ENCODE measurements around the gene GPN3. TPM values are rescaled to one million over a fixed set of nuclear protein-coding genes. Genes with fewer than 3 reads are reported as not detected.

GPN3 gene
- total and polyA plus RNA-seq, 2 of the 13 experiments (the other 11 are each of a cell fraction or from before 2014, with no cell fraction given), result 28.7 to 29.5 TPM

DNA sequence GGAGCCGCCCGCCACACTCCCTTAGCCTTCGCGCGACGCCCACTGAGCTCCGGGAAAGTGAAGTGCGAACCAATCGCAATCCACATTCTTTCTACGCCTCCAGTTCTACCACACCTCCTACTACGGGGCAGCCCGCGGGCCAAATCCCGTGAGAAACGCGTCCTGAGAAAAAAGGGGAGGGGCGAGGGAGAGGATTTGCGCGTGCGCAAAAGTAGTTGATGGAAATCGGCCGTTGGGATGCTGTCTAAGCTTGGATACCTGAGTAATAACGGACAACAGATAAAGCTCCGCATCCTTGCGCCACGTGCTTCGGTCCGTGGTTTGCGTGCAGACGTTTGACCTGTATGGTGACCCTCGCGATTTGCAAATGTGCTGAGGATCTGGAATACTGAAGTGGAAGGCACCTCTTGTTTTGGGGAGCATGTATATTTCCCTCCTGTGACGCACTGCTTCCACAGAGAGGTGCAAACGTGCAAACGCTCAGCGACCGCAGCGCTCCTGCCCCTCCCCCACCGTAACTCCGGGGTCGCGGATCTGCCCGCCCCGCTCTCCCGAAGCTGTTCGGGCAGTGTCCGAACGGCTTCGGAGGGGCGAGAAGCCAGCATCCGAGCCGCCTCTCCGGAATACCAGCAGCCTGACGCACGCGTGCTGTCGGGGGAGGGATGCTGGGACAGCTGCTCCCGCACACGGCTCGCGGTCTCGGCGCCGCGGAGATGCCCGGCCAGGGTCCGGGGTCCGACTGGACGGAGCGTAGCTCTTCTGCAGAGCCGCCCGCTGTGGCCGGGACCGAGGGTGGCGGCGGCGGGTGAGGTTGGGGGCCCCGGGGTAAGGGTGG lies at the start of gene GPN3, which contains the start of gene FAM216A (continued):
- TF ChIP-seq ZNF772 (CRISPR knock-in tag; IDR thresholded peaks at IDR 0.05) (0 out of 2 replicates have a peak, but pooled peaks have one; percentile 61), NFIB (CRISPR knock-in tag; IDR thresholded peaks at IDR 0.05; ENCODE audit: borderline replicate concordance) (no peak), ZNF567 (CRISPR knock-in tag; IDR thresholded peaks at IDR 0.05; ENCODE audit: borderline replicate concordance) (0 out of 2 replicates have a peak, but pooled peaks have one; percentile 15), GABPB1 (CRISPR knock-in tag; IDR thresholded peaks at IDR 0.05) (peak; percentile 65), ZNF331 (CRISPR knock-in tag; IDR thresholded peaks at IDR 0.05) (peak; percentile 71), ZNF788 (CRISPR knock-in tag; IDR thresholded peaks at IDR 0.05; ENCODE audit: borderline replicate concordance) (peak; percentile 9; the same call in 1 of the 2 replicates), ZNF501 (CRISPR knock-in tag; IDR thresholded peaks at IDR 0.05) (peak; percentile 85), ZEB1 (IDR thresholded peaks at IDR 0.05; ENCODE audit: insufficient replicate concordance, low read depth) (peak; percentile 24), POLR2AphosphoS5 (IDR thresholded peaks at IDR 0.05; ENCODE audit: low read depth, low read length) (peak; percentile 83), ZFX (CRISPR knock-in tag; IDR thresholded peaks at IDR 0.05; ENCODE audit: low read depth) (no peak), JUND (CRISPR knock-in tag; IDR thresholded peaks at IDR 0.05) (0 out of 2 replicates have a peak, but pooled peaks have one; percentile 20), ZNF446 (CRISPR knock-in tag; IDR thresholded peaks at IDR 0.05) (peak; percentile 58; the same call in 1 of the 2 replicates), ELF4 (CRISPR knock-in tag; IDR thresholded peaks at IDR 0.05; ENCODE audit: borderline replicate concordance) (peak; percentile 78; the same call in 1 of the 2 replicates), ZNF124 (CRISPR knock-in tag; IDR thresholded peaks at IDR 0.05) (no peak), HES4 (CRISPR knock-in tag; IDR thresholded peaks at IDR 0.05; ENCODE audit: borderline replicate concordance) (peak; percentile 39; the same call in 1 of the 2 replicates), ZNF230 (CRISPR knock-in tag; IDR thresholded peaks at IDR 0.05) (no peak), KMT2A (CRISPR knock-in tag; IDR thresholded peaks at IDR 0.05) (peak; percentile 77), SAP130 (CRISPR knock-in tag; IDR thresholded peaks at IDR 0.05; ENCODE audit: low read depth) (peak; percentile 94), TAF1 (CRISPR knock-in tag; IDR thresholded peaks at IDR 0.05) (peak; percentile 75)
- TF ChIP-seq, protein P1, sequence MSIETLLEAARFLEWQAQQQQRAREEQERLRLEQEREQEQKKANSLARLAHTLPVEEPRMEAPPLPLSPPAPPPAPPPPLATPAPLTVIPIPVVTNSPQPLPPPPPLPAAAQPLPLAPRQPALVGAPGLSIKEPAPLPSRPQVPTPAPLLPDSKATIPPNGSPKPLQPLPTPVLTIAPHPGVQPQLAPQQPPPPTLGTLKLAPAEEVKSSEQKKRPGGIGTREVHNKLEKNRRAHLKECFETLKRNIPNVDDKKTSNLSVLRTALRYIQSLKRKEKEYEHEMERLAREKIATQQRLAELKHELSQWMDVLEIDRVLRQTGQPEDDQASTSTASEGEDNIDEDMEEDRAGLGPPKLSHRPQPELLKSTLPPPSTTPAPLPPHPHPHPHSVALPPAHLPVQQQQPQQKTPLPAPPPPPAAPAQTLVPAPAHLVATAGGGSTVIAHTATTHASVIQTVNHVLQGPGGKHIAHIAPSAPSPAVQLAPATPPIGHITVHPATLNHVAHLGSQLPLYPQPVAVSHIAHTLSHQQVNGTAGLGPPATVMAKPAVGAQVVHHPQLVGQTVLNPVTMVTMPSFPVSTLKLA (IDR thresholded peaks at IDR 0.05), result peak; percentile 82
- TF ChIP-seq, protein P2, sequence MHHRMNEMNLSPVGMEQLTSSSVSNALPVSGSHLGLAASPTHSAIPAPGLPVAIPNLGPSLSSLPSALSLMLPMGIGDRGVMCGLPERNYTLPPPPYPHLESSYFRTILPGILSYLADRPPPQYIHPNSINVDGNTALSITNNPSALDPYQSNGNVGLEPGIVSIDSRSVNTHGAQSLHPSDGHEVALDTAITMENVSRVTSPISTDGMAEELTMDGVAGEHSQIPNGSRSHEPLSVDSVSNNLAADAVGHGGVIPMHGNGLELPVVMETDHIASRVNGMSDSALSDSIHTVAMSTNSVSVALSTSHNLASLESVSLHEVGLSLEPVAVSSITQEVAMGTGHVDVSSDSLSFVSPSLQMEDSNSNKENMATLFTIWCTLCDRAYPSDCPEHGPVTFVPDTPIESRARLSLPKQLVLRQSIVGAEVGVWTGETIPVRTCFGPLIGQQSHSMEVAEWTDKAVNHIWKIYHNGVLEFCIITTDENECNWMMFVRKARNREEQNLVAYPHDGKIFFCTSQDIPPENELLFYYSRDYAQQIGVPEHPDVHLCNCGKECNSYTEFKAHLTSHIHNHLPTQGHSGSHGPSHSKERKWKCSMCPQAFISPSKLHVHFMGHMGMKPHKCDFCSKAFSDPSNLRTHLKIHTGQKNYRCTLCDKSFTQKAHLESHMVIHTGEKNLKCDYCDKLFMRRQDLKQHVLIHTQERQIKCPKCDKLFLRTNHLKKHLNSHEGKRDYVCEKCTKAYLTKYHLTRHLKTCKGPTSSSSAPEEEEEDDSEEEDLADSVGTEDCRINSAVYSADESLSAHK (CRISPR knock-in tag; IDR thresholded peaks at IDR 0.05; ENCODE audit: borderline replicate concordance), result no peak
- TF ChIP-seq, protein P3, sequence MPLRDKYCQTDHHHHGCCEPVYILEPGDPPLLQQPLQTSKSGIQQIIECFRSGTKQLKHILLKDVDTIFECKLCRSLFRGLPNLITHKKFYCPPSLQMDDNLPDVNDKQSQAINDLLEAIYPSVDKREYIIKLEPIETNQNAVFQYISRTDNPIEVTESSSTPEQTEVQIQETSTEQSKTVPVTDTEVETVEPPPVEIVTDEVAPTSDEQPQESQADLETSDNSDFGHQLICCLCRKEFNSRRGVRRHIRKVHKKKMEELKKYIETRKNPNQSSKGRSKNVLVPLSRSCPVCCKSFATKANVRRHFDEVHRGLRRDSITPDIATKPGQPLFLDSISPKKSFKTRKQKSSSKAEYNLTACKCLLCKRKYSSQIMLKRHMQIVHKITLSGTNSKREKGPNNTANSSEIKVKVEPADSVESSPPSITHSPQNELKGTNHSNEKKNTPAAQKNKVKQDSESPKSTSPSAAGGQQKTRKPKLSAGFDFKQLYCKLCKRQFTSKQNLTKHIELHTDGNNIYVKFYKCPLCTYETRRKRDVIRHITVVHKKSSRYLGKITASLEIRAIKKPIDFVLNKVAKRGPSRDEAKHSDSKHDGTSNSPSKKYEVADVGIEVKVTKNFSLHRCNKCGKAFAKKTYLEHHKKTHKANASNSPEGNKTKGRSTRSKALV (CRISPR knock-in tag; IDR thresholded peaks at IDR 0.05), result peak; percentile 87; the same call in 1 of the 2 replicates
- TF ChIP-seq, protein P4, sequence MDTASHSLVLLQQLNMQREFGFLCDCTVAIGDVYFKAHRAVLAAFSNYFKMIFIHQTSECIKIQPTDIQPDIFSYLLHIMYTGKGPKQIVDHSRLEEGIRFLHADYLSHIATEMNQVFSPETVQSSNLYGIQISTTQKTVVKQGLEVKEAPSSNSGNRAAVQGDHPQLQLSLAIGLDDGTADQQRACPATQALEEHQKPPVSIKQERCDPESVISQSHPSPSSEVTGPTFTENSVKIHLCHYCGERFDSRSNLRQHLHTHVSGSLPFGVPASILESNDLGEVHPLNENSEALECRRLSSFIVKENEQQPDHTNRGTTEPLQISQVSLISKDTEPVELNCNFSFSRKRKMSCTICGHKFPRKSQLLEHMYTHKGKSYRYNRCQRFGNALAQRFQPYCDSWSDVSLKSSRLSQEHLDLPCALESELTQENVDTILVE (CRISPR knock-in tag; IDR thresholded peaks at IDR 0.05), result peak; percentile 74; the same call in 1 of the 2 replicates

All from HepG2 (cell line).